Coronary artery (tissue), 2 donors: Measurements from ENCODE around the gene DAB1.

Source experiments
- DNase-seq: peaks from one replicate; pipeline ENCODE4 v3.0.0-alpha.2; 2017; ENCODE audit warnings: low spot score
- H3K27ac ChIP-seq, 2 donors: fragments of 200-600 bp; sonication (generic); one replicate each; pipeline ENCODE4 v1.5.1; 2016 to 2019
- H3K4me3 ChIP-seq: fragments of 200-600 bp; sonication (generic); 2 replicates; pipeline ENCODE4 v1.5.1; 2016; ENCODE audit warnings: mild to moderate bottlenecking, moderate library complexity
- TF ChIP-seq, protein P1 (sequence below): fragments of 200-600 bp; sonication (generic); IDR thresholded peaks from one replicate; pipeline ENCODE4 v1.5.1; 2019; ENCODE audit warnings: antibody characterized with exemption

DAB1 gene

DNA sequence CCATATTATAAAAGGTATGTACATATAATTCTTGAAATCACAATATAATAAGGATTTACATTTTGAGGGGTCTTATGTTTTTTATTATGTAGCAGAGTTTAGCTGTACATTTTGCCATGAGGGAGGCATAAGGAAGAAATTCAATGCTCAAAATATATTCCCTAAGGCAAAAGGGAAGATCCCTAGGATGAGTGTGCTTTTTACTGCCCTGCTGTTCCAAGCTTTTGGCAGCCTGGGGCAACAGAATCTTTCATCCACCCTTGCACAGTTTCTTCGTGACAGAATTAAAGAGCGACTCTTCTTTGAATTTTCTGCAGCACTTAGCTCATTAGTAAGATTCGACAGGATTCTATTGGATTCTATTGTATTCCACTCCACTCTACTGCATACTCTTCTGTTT lies 39.5 kb upstream of the DAB1 start:
- DNase-seq: no peak
- TF ChIP-seq, protein P1, sequence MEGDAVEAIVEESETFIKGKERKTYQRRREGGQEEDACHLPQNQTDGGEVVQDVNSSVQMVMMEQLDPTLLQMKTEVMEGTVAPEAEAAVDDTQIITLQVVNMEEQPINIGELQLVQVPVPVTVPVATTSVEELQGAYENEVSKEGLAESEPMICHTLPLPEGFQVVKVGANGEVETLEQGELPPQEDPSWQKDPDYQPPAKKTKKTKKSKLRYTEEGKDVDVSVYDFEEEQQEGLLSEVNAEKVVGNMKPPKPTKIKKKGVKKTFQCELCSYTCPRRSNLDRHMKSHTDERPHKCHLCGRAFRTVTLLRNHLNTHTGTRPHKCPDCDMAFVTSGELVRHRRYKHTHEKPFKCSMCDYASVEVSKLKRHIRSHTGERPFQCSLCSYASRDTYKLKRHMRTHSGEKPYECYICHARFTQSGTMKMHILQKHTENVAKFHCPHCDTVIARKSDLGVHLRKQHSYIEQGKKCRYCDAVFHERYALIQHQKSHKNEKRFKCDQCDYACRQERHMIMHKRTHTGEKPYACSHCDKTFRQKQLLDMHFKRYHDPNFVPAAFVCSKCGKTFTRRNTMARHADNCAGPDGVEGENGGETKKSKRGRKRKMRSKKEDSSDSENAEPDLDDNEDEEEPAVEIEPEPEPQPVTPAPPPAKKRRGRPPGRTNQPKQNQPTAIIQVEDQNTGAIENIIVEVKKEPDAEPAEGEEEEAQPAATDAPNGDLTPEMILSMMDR: no peak
- Histone ChIP-seq H3K4me3 (no peak overlapping the region), H3K27ac (no peak overlapping the region)

DNA sequence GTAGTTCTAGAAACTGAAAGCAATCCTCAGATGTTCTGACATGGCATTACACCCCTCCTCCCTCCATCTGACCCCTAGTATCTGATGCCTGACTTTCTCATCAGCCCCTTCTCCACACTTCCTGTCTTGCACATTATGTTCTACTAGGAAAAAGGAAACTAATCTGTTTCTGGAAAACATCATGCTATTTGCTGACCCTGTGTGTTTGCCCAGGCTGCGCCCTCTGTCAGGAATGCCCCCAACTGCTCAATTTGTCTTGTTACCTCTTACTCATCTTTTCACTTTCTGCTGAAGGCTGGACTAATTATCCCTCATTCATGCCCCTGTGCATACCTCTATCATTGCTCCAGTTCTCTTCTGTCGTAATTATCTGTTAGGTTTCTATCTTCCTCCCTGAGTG lies 37.5 kb upstream of the DAB1 start:
- TF ChIP-seq, protein P1: no peak
- DNase-seq: no peak
- H3K4me3 ChIP-seq: no peak overlapping the region
- H3K27ac ChIP-seq: no peak overlapping the region

DNA sequence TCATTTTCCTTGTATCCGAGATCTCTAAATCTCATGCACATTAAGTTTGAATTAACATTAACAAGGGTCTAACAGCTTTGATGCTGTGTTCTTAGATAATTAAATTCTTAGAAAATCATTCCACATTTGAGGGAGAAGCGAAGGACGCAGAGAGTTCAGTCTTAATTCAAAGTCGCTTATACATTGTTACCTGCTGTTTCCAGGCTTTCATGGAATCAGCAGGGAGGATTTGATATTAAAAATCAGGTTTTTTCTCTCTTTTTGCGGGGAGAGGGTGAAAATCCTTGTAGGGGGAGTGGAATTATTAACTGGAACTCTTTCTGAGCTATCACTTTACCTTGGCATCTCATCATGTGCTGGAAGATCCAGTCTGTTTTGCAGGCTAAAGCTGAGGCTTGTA lies 27.7 kb upstream of the DAB1 start:
- TF ChIP-seq, protein P1: no peak
- no peak overlapping the region for H3K27ac ChIP-seq
- H3K4me3 ChIP-seq: no peak overlapping the region
- no peak for DNase-seq

DNA sequence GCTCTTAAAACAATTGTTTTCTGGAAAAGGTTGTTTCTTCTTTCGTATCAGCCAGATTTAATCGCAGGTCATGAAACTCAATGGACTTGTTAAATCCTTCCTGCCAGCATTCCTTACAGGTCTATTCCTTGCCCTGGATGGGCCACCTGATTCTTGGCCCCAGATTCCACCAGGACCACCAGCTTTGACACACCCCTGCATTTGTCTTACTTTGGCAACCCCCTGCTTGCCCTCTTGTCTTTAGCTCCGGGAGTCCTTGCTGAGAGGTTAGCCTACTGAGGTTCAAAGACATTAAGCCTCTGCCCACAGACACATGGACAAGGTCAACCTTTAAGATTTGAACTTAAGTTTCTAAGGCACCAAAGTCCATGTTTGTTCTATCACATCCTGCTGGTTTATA lies 27.1 kb upstream of the DAB1 start:
- no peak for DNase-seq
- Histone ChIP-seq H3K4me3 (no peak overlapping the region), H3K27ac (no peak overlapping the region)
- TF ChIP-seq, protein P1: no peak

DNA sequence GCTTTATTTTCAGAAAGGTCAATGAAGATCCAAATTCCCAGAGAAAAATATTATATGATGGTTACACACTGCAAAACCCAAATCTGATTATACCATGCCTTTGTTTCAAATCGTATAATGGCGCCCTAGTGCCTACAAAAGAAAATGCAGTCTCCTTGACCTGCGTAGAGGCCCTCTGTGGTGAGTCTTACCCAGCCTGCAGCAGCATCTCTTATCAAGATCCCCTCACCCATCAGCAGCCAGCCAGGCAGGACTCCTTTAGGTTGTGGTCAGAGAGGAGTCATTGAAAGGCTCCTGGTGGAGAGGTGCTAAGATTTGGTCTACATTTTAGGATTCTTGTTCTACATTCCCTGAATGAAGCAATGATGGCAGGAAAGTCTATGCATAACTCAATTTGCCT lies 23.7 kb upstream of the DAB1 start:
- no peak for DNase-seq
- no peak overlapping the region for H3K4me3 ChIP-seq
- TF ChIP-seq, protein P1: no peak
- H3K27ac ChIP-seq: no peak overlapping the region

DNA sequence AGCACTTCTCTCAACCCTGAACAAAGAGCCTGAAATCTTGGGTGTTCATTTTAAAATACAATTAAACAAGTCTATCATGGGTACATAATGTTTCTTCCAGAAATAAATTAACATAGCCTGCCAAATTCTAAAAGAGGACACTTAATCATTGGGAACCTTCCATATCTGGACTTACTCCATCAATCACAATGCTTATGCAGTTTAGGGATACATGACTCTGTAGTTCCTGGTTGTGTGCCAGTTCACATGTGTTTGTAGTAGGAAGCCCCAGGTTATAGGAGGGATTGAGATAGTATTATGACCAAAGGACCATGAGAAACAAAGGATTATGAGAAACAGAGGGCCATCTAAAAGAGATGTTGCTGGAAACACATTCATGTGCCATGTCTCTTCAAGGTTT lies 19.1 kb upstream of the DAB1 start:
- H3K4me3 ChIP-seq: no peak overlapping the region
- DNase-seq: no peak
- no peak overlapping the region for H3K27ac ChIP-seq
- TF ChIP-seq, protein P1: no peak

DNA sequence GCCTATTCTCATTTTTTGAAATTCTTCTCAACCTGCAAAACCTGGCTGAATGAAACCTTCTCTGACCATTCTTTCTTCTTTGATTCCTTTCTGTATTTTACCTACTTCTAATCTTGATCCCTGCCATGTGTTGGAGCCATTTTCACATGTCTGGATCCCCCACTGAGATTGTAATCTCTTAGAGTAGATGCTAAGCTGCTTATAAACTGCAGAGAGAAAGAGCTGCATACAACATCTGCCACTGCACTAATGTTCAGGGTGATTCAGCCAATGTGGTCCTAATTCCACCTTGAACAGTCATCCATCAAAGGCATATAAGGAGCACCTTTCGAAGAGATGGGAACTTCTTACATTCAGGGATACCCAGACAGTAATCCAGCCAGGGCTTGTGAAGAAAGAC lies 16.2 kb upstream of the DAB1 start:
- no peak overlapping the region for H3K4me3 ChIP-seq
- DNase-seq: no peak
- no peak overlapping the region for H3K27ac ChIP-seq
- TF ChIP-seq, protein P1: no peak
